Activated B cell treated with CpG ODN at 0.5 μM for 24 hours (primary cell): ENCODE data around the gene SKIDA1. TPM values are rescaled to one million over a fixed set of nuclear protein-coding genes. Genes with fewer than 3 reads are reported as not detected.

Source experiments
- ATAC-seq: fragments of 200-7000 bp; cut with Tn5 transposase; one replicate; pipeline ENCODE4 v1.10.0; 2021; ENCODE audit warnings: low read depth, mild to moderate bottlenecking, moderate library complexity
- CTCF ChIA-PET: fragments of 350-600 bp; sonication (Branson Sonifier 250); formaldehyde crosslinking; loops from one replicate; lab custom pipeline; 2021; ENCODE audit warnings: antibody characterized with exemption; lab: Charles Lee
- POLR2A ChIA-PET: fragments of 350-600 bp; sonication (Branson Sonifier 250); formaldehyde crosslinking; loops from one replicate; lab custom pipeline; 2021; ENCODE audit warnings: antibody characterized with exemption; lab: Charles Lee
- DNase-seq: peaks from one replicate; pipeline ENCODE4 v3.0.0; 2022
- H3K27ac Mint-ChIP-seq: one replicate; pipeline ENCODE4 v1.8.0; 2020; ENCODE audit warnings: mixed read lengths
- H3K27me3 Mint-ChIP-seq: one replicate; pipeline ENCODE4 v1.8.0; 2021; ENCODE audit warnings: mixed read lengths
- H3K36me3 Mint-ChIP-seq: one replicate; pipeline ENCODE4 v1.8.0; 2021; ENCODE audit warnings: low read depth, mixed read lengths
- H3K4me1 Mint-ChIP-seq: one replicate; pipeline ENCODE4 v1.8.0; 2021; ENCODE audit warnings: mixed read lengths
- H3K4me3 Mint-ChIP-seq: one replicate; pipeline ENCODE4 v1.8.0; 2020; ENCODE audit warnings: mild to moderate bottlenecking, mixed read lengths
- H3K9me3 Mint-ChIP-seq: one replicate; pipeline ENCODE4 v1.8.0; 2020; ENCODE audit warnings: mixed read lengths
- intact Hi-C: fragments of 100-400 bp; cut with micrococcal nuclease; formaldehyde crosslinking; loops from one replicate; pipeline ENCODE4 v1.15.1; 2024
- total RNA-seq: library from RNA; stranded (reverse); gene quantifications from 2 replicates; pipeline ENCODE4 v1.2.3, GENCODE V29; 2022
- TF ChIP-seq, protein P1 (sequence below): fragments of 200-600 bp; IDR thresholded peaks from one replicate; pipeline ENCODE4 v1.8.0; 2022; ENCODE audit warnings: antibody characterized with exemption, mild to moderate bottlenecking

The SKIDA1 gene
- total RNA-seq, 1 donor from 2014 or later, result 0.60 TPM

GRCh38 chr10:21526188-21526859, 842 bp upstream of the SKIDA1 start:
- Mint-ChIP-seq H3K4me3 (peak overlapping the region; percentile 86), H3K9me3 (no peaks in the 10 kb centered on the region), H3K27ac (peak overlapping the region; percentile 87), H3K27me3 (peaks cover 32% of the 10 kb centered on the region), H3K4me1 (peaks cover 26% of the 10 kb centered on the region), H3K36me3 (peaks cover 5% of the 10 kb centered on the region)
- TF ChIP-seq, protein P1, sequence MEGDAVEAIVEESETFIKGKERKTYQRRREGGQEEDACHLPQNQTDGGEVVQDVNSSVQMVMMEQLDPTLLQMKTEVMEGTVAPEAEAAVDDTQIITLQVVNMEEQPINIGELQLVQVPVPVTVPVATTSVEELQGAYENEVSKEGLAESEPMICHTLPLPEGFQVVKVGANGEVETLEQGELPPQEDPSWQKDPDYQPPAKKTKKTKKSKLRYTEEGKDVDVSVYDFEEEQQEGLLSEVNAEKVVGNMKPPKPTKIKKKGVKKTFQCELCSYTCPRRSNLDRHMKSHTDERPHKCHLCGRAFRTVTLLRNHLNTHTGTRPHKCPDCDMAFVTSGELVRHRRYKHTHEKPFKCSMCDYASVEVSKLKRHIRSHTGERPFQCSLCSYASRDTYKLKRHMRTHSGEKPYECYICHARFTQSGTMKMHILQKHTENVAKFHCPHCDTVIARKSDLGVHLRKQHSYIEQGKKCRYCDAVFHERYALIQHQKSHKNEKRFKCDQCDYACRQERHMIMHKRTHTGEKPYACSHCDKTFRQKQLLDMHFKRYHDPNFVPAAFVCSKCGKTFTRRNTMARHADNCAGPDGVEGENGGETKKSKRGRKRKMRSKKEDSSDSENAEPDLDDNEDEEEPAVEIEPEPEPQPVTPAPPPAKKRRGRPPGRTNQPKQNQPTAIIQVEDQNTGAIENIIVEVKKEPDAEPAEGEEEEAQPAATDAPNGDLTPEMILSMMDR, result no peak
- POLR2A ChIA-PET, result interaction anchor here (0.6 to 2.8 kb wide), 11 partner anchors 8 to 1913 kb away, joined by 3 to 18 read pairs (median 5); partner anchors contain the start of genes COMMD3 and OTUD1
- DNase-seq (peak; percentile 59), ATAC-seq (peak; percentile 48)
- CTCF ChIA-PET, result interaction anchor here (3.3 kb wide), 1 partner anchor 29 kb away, joined by 12 read pairs; no protein-coding TSS in a partner anchor
- intact Hi-C loops, result loop anchor here (2.0 to 10.0 kb wide), 3 partner anchors 428 to 951 kb away; no protein-coding TSS in a partner anchor

DNA sequence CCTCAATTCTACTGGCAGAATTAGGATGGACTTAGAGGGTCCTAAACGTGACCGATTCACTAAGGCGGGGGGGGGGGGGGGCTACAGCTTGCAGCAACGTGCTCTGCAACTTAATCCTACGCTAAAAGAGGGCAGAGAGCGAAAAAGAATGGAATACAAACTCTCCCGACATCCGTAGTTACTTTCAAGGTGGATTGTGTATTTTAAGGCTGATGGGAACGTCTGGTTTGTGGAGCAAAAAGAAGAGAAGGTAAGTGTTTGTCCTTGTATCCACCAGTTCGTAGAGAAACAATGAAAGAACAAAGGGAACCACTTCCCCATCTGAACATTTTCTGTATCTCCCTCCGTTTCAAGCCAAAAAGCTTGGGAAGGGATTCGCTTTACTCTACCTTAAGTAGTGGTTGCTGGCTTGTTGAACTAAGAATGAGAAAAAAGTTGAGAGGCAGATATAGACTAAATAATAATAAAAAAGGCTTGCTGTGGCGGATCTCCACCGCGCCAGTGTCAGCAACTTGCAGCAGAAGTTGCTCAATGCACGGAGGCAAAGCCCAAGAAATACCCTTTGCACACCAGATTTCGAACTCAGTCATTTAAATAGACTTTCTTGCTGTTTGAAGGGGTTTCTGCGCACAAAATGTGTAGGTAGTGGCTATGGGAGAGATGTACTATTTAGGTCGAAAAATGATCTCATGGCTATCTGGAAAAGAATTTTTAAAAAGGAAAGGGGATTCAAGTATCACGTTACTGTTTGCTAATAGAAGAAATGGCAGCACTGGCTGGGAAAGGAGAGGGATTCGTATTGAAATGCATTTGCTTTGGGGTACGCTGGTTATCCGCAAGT, 736 bp downstream of the SKIDA1 start:
- H3K27me3 Mint-ChIP-seq, result peaks cover 44% of the 10 kb centered on the region
- H3K9me3 Mint-ChIP-seq, result no peaks in the 10 kb centered on the region
- CTCF ChIA-PET, result interaction anchor here (3.1 kb wide), 1 partner anchor 29 kb away, joined by 11 read pairs; no protein-coding TSS in a partner anchor
- DNase-seq (no peak), ATAC-seq (no peak)
- peak overlapping the region; percentile 88 for H3K27ac Mint-ChIP-seq
- H3K36me3 Mint-ChIP-seq, result peaks cover 5% of the 10 kb centered on the region
- POLR2A ChIA-PET, result interaction anchor here (0.6 to 2.8 kb wide), 6 partner anchors 10 to 815 kb away, joined by 3 to 18 read pairs (median 6); no protein-coding TSS in a partner anchor
- peaks cover 34% of the 10 kb centered on the region for H3K4me1 Mint-ChIP-seq
- H3K4me3 Mint-ChIP-seq, result peak overlapping the region; percentile 89
- TF ChIP-seq, protein P1, result no peak
- intact Hi-C loops, result loop anchor here (1.0 to 10.0 kb wide), 6 partner anchors 7 to 953 kb away; no protein-coding TSS in a partner anchor

DNA sequence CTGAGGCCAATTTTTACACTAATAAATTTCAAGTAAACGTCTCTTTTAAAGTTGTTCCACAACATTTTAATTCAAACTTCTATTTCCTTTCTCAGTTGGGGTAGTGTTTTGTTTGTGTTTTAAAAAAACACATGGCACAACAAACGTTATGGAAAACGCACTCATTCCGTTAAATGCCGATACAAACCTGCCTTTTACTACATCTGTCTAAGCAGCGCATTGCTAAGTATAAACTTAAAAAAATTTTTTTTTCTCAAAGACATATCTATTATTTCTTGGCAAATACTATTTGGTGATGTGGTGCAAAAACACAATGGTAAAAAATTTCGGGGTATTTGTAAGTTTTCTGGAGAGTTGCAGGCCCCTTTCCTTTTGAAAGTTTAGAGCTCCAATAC, 1.4 kb downstream of the SKIDA1 start:
- no peak overlapping the region for H3K4me3 Mint-ChIP-seq
- DNase-seq (no peak), ATAC-seq (no peak)
- TF ChIP-seq, protein P1, result no peak
- peaks cover 5% of the 10 kb centered on the region for H3K36me3 Mint-ChIP-seq
- peaks cover 51% of the 10 kb centered on the region for H3K27me3 Mint-ChIP-seq
- H3K4me1 Mint-ChIP-seq, result peaks cover 40% of the 10 kb centered on the region
- no peaks in the 10 kb centered on the region for H3K9me3 Mint-ChIP-seq
- CTCF ChIA-PET, result interaction anchor here (0.7 to 3.1 kb wide), 2 partner anchors 28 to 814 kb away, joined by 4 to 11 read pairs; no protein-coding TSS in a partner anchor
- no peak overlapping the region for H3K27ac Mint-ChIP-seq
- intact Hi-C loops, result loop anchor here (2.0 to 10.0 kb wide), 2 partner anchors 431 to 729 kb away; no protein-coding TSS in a partner anchor
- POLR2A ChIA-PET, result interaction anchor here (0.6 kb wide), 1 partner anchor 12 kb away, joined by 4 read pairs; no protein-coding TSS in a partner anchor

- Mint-ChIP-seq H3K36me3 (peaks cover 5% of the 10 kb centered on the region), H3K9me3 (no peaks in the 10 kb centered on the region), H3K27ac (peak overlapping the region; percentile 63), H3K4me3 (no peak overlapping the region), H3K27me3 (peaks cover 53% of the 10 kb centered on the region), H3K4me1 (peaks cover 44% of the 10 kb centered on the region)
- TF ChIP-seq, protein P1, result no peak
- intact Hi-C loops, result loop anchor here (2.0 to 10.0 kb wide), 2 partner anchors 431 to 729 kb away; no protein-coding TSS in a partner anchor
- POLR2A ChIA-PET, result no interaction called here
- DNase-seq (no peak), ATAC-seq (no peak)
- CTCF ChIA-PET, result interaction anchor here (0.7 to 3.1 kb wide), 2 partner anchors 28 to 814 kb away, joined by 4 to 11 read pairs; no protein-coding TSS in a partner anchor
Observed at GRCh38 chr10:21523557-21524008, 1.9 kb downstream of the SKIDA1 start.
